ENCODE measurements around the gene ATXN1L.

The ATXN1L gene

GRCh38 chr16:71882505-71883167 is 36.9 kb downstream of the ATXN1L start:
- Histone ChIP-seq H3K27me3 (no peaks in the 10 kb centered on the region), H3K27ac (peak overlapping the region; percentile 92 to 94), H3K4me1 (peaks cover 0 to 9% (median 2%) of the 10 kb centered on the region in 4 donors), H3K9me3 (no peaks in the 10 kb centered on the region), H3K4me3 (peak overlapping the region; percentile 82 to 92), H3K36me3 (peaks cover 0 to 28% (median 6%) of the 10 kb centered on the region in 3 donors)
- TF ChIP-seq, protein P1, sequence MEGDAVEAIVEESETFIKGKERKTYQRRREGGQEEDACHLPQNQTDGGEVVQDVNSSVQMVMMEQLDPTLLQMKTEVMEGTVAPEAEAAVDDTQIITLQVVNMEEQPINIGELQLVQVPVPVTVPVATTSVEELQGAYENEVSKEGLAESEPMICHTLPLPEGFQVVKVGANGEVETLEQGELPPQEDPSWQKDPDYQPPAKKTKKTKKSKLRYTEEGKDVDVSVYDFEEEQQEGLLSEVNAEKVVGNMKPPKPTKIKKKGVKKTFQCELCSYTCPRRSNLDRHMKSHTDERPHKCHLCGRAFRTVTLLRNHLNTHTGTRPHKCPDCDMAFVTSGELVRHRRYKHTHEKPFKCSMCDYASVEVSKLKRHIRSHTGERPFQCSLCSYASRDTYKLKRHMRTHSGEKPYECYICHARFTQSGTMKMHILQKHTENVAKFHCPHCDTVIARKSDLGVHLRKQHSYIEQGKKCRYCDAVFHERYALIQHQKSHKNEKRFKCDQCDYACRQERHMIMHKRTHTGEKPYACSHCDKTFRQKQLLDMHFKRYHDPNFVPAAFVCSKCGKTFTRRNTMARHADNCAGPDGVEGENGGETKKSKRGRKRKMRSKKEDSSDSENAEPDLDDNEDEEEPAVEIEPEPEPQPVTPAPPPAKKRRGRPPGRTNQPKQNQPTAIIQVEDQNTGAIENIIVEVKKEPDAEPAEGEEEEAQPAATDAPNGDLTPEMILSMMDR (IDR thresholded peaks at IDR 0.05): peak; percentile 81 to 91
- peak in 1 of 2 donors; percentile 77 for DNase-seq
- intact Hi-C loops (cut with DNase I; ENCODE audit: low total_unique reads): loop anchor here (2.0 to 5.0 kb wide), 3 partner anchors 75 to 155 kb away; partner anchors contain the start of gene AP1G1

- H3K4me3 ChIP-seq: peak overlapping the region; percentile 82 to 92
- peak overlapping the region; percentile 92 to 94 for H3K27ac ChIP-seq
These were observed 37.5 kb downstream of the ATXN1L start for GRCh38 chr16:71883168-71883848.

GRCh38 chr16:71883849-71884638 is 38.3 kb downstream of the ATXN1L start, which contains the start of gene ZNF821:
ZNF821 (minus strand) TSS chr16:71884182; CDS start chr16:71879946, 4,236 bp downstream.
- peak; percentile 67 to 83 for DNase-seq
- Histone ChIP-seq H3K27ac (peak within 1 kb of the TSS; percentile 92 to 94), H3K27me3 (no peaks in the 10 kb centered on the region), H3K4me1 (peaks cover 0 to 9% (median 2%) of the 10 kb centered on the region in 4 donors), H3K4me3 (peak within 1 kb of the TSS; percentile 82 to 92), H3K9me3 (no peaks in the 10 kb centered on the region), H3K36me3 (peaks cover 0 to 14% (median 0%) of the 10 kb centered on the region in 3 donors)
- intact Hi-C loops (cut with DNase I; ENCODE audit: low total_unique reads): loop anchor here (2.0 to 5.0 kb wide), 3 partner anchors 77 to 157 kb away; partner anchors contain the start of gene AP1G1
- TF ChIP-seq, protein P1 (IDR thresholded peaks at IDR 0.05): peak; percentile 6 to 48

More at GRCh38 chr16:71883168-71883848, 37.5 kb downstream of the ATXN1L start:
- H3K4me1 ChIP-seq: peaks cover 0 to 9% (median 2%) of the 10 kb centered on the region in 4 donors
- intact Hi-C loops (cut with DNase I; ENCODE audit: low total_unique reads): loop anchor here (2.0 to 5.0 kb wide), 3 partner anchors 76 to 156 kb away; partner anchors contain the start of gene AP1G1
- no peaks in the 10 kb centered on the region for H3K9me3 ChIP-seq
- peak in 1 of 2 donors; percentile 29 for DNase-seq
- no peaks in the 10 kb centered on the region for H3K27me3 ChIP-seq
- TF ChIP-seq, protein P1 (IDR thresholded peaks at IDR 0.05): peak in 1 of 2 experiments; percentile 33
- peaks cover 0 to 21% (median 4%) of the 10 kb centered on the region in 3 donors for H3K36me3 ChIP-seq

DNA sequence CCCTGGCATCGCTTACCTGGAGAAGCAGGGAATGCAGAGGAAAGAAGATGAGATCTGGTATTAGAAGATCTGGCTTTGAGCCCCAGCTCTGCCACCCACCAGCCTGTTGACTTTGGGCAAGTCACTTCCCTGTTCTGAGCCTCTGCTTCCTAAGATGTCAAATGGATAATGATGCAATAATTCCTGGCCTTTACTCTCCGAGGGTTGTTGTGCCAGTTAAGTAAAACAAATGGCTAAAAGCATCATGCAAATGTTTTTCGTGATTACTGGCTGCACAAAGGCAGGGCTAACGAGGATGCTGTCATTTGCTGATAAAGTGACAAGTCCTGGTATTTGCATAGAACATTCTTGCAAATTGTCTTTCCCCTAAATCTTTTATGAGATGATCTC is 39.5 kb downstream of the ATXN1L start:
- no peak overlapping the region for H3K27ac ChIP-seq
- intact Hi-C loops (cut with DNase I; ENCODE audit: low total_unique reads): no loop called here

More for the DNA sequence above, 39.5 kb downstream of the ATXN1L start:
- Histone ChIP-seq H3K9me3 (no peaks in the 10 kb centered on the region), H3K36me3 (peaks cover 0 to 2% (median 0%) of the 10 kb centered on the region in 3 donors), H3K4me1 (peaks cover 0 to 9% (median 2%) of the 10 kb centered on the region in 4 donors), H3K4me3 (no peak overlapping the region), H3K27me3 (no peaks in the 10 kb centered on the region)
- no peak for DNase-seq
- TF ChIP-seq, protein P1 (IDR thresholded peaks at IDR 0.05): no peak
